OCI-LY1 (cell line): ENCODE data around the gene IFITM10.

Experiments used
- H2AFZ ChIP-seq: fragments of 200-600 bp; sonication (generic), shearing (Covaris generic); 2 replicates; pipeline ENCODE4 v1.6.0; 2014; ENCODE audit warnings: antibody characterized with exemption, mild to moderate bottlenecking, low read length
- H3F3A ChIP-seq: fragments of 200-600 bp; sonication (generic), shearing (Covaris generic); 2 replicates; pipeline ENCODE4 v1.6.0; 2014; ENCODE audit warnings: mild to moderate bottlenecking, antibody characterized with exemption, low read length, moderate library complexity; ENCODE audit not compliant: insufficient read depth
- H3K27ac ChIP-seq: fragments of 200-600 bp; sonication (generic); 2 replicates; pipeline ENCODE4 v1.5.1; 2014; ENCODE audit warnings: low read length, mixed run types, mild to moderate bottlenecking, low read depth; ENCODE audit not compliant: poor library complexity, severe bottlenecking
- H3K27me3 ChIP-seq: fragments of 200-600 bp; sonication (generic); 2 replicates; pipeline ENCODE4 v1.6.0; 2014; ENCODE audit warnings: antibody characterized with exemption, mild to moderate bottlenecking, low read length, moderate library complexity; ENCODE audit not compliant: insufficient read depth
- H3K36me3 ChIP-seq: fragments of 200-600 bp; sonication (generic); 2 replicates; pipeline ENCODE4 v1.6.1; 2014; ENCODE audit warnings: mild to moderate bottlenecking, antibody characterized with exemption, low read length, moderate library complexity, mixed read lengths; ENCODE audit not compliant: insufficient read depth
- H3K4me1 ChIP-seq: fragments of 200-600 bp; sonication (generic); 2 replicates; pipeline ENCODE4 v1.5.1; 2014; ENCODE audit warnings: mild to moderate bottlenecking, low read length, moderate library complexity; ENCODE audit not compliant: insufficient read depth, severe bottlenecking
- H3K4me2 ChIP-seq: fragments of 200-600 bp; sonication (generic), shearing (Covaris generic); 2 replicates; pipeline ENCODE4 v1.6.1; 2014; ENCODE audit warnings: low read length
- H3K4me3 ChIP-seq: fragments of 200-600 bp; sonication (generic); 2 replicates; pipeline ENCODE4 v1.5.1; 2014; ENCODE audit warnings: low read length, low read depth, mild to moderate bottlenecking, mixed read lengths; ENCODE audit not compliant: poor library complexity, severe bottlenecking
- H3K79me2 ChIP-seq: fragments of 200-600 bp; shearing (Covaris generic); 2 replicates; pipeline ENCODE4 v1.6.1; 2016; ENCODE audit warnings: mixed run types, low read length, mixed read lengths; ENCODE audit not compliant: insufficient read depth
- H3K9ac ChIP-seq: fragments of 200-600 bp; sonication (generic), shearing (Covaris generic); 2 replicates; pipeline ENCODE4 v1.6.1; 2014; ENCODE audit warnings: mild to moderate bottlenecking, low read length, mixed read lengths
- H3K9me2 ChIP-seq: fragments of 200-600 bp; sonication (generic), shearing (Covaris generic); 2 replicates; pipeline ENCODE4 v1.6.1; 2014; ENCODE audit warnings: low read depth, mild to moderate bottlenecking, low read length, mixed read lengths
- H3K9me3 ChIP-seq: fragments of 200-600 bp; shearing (Covaris generic); 2 replicates; pipeline ENCODE4 v1.6.1; 2014; ENCODE audit warnings: low read length, mixed read lengths
- H4K20me1 ChIP-seq: fragments of 200-600 bp; sonication (generic), shearing (Covaris generic); 2 replicates; pipeline ENCODE4 v1.6.0; 2016; ENCODE audit warnings: mild to moderate bottlenecking, low read length; ENCODE audit not compliant: insufficient read depth
- EZH2 ChIP-seq: fragments of 200-600 bp; sonication (generic), shearing (Covaris generic); IDR thresholded peaks from 2 replicates; pipeline ENCODE4 v1.8.0; 2017; ENCODE audit warnings: borderline replicate concordance, mixed run types, mild to moderate bottlenecking, antibody characterized with exemption, low read length, moderate library complexity, mixed read lengths
- TF ChIP-seq, protein P1 (sequence below): fragments of 200-600 bp; sonication (generic), shearing (Covaris generic); IDR thresholded peaks from 2 replicates; pipeline ENCODE4 v1.5.1; 2017; ENCODE audit warnings: mild to moderate bottlenecking, antibody characterized with exemption, low read length, moderate library complexity, mixed read lengths

IFITM10 gene

DNA sequence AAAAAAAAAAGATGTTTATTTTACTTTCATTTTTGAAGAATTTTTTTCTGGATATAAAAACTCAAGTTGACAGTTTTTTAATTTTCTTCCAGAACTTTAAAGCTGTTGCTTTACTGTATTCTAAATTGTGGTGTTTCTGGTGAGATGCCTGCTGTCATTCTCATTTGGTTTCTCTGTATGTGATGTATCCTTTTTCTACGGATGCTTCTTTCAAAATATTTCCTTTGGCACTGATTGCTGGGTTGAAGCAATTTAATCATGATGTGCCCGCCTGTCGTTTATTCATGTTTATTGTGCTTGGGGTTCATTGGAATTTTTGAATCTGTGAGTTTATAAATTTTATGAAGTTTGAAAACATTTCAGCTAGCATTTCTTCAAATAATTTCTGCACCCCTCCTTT, 42.7 kb upstream of the IFITM10 start:
- Histone ChIP-seq H3K27ac (no peak overlapping the region), H3F3A (no peaks in the 10 kb centered on the region)

DNA sequence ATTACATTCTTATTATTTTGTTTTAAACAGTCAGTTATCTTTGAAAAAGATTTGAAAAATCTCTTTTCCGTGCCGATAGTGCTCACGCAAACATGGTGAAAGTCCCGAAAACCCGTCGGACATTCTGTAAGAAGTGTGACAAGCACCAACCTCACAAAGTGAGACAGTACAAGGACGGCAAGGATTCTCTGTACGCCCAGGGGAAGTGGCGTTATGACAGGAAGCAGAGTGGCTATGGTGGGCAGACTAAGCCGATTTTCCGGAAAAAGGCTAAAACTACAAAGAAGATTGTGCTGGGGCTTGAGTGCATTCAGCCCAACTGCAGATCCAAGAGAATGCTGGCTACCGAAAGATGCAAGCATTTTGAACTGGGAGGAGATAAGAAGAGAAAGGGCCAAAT, 42.1 kb upstream of the IFITM10 start:
- no peaks in the 10 kb centered on the region for H4K20me1 ChIP-seq
- no peaks in the 10 kb centered on the region for H3K4me1 ChIP-seq
- no peak overlapping the region for H3K4me2 ChIP-seq

More for the DNA sequence above, 42.7 kb upstream of the IFITM10 start:
- no peak overlapping the region for H3K9ac ChIP-seq
- H3K4me1 ChIP-seq = no peaks in the 10 kb centered on the region
- no peak overlapping the region for H3K4me2 ChIP-seq
- H3K9me3 ChIP-seq = no peaks in the 10 kb centered on the region
- H3K36me3 ChIP-seq = no peaks in the 10 kb centered on the region
- TF ChIP-seq, protein P1, sequence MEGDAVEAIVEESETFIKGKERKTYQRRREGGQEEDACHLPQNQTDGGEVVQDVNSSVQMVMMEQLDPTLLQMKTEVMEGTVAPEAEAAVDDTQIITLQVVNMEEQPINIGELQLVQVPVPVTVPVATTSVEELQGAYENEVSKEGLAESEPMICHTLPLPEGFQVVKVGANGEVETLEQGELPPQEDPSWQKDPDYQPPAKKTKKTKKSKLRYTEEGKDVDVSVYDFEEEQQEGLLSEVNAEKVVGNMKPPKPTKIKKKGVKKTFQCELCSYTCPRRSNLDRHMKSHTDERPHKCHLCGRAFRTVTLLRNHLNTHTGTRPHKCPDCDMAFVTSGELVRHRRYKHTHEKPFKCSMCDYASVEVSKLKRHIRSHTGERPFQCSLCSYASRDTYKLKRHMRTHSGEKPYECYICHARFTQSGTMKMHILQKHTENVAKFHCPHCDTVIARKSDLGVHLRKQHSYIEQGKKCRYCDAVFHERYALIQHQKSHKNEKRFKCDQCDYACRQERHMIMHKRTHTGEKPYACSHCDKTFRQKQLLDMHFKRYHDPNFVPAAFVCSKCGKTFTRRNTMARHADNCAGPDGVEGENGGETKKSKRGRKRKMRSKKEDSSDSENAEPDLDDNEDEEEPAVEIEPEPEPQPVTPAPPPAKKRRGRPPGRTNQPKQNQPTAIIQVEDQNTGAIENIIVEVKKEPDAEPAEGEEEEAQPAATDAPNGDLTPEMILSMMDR = no peak
- no peak for TF ChIP-seq EZH2
- H2AFZ ChIP-seq = no peak overlapping the region
- no peaks in the 10 kb centered on the region for H3K9me2 ChIP-seq
- no peak overlapping the region for H3K4me3 ChIP-seq
- H4K20me1 ChIP-seq = no peaks in the 10 kb centered on the region
- no peaks in the 10 kb centered on the region; the same call in 1 of the 2 replicates for H3K27me3 ChIP-seq
- H3K79me2 ChIP-seq = no peaks in the 10 kb centered on the region

DNA sequence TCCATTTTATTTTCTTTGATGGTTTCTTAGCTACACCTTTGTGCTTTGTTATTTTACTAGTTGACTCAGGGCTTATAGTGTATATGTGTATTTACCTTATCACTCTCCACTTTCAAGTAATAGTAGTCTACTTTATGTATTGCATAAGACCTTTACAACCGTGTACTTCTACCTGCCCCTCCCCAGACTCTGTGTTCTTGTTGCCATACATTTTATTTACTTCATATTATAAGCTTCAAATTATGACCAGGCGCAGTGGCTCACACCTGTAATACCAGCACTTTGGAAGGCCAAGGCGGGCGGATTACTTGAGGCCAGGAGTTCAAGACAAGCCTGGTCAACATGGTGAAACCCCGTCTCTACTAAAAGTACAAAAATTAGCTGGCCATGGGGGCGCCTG, 41.5 kb upstream of the IFITM10 start:
- Histone ChIP-seq H4K20me1 (no peaks in the 10 kb centered on the region), H3F3A (no peaks in the 10 kb centered on the region), H3K79me2 (no peaks in the 10 kb centered on the region), H2AFZ (no peak overlapping the region), H3K36me3 (no peaks in the 10 kb centered on the region), H3K4me2 (no peak overlapping the region), H3K4me1 (no peaks in the 10 kb centered on the region), H3K9ac (no peak overlapping the region), H3K9me3 (no peaks in the 10 kb centered on the region), H3K27ac (no peak overlapping the region), H3K9me2 (no peaks in the 10 kb centered on the region), H3K4me3 (no peak overlapping the region), H3K27me3 (no peaks in the 10 kb centered on the region; the same call in 1 of the 2 replicates)
- TF ChIP-seq EZH2 = no peak
- TF ChIP-seq, protein P1 = no peak

More for the DNA sequence above, 42.1 kb upstream of the IFITM10 start:
- Histone ChIP-seq H3K9ac (no peak overlapping the region), H3K27me3 (no peaks in the 10 kb centered on the region; the same call in 1 of the 2 replicates), H3K9me3 (no peaks in the 10 kb centered on the region), H3K4me3 (no peak overlapping the region), H3K36me3 (no peaks in the 10 kb centered on the region), H3K9me2 (no peaks in the 10 kb centered on the region), H3F3A (no peaks in the 10 kb centered on the region), H3K79me2 (no peaks in the 10 kb centered on the region), H3K27ac (no peak overlapping the region), H2AFZ (no peak overlapping the region)
- TF ChIP-seq EZH2 = no peak
- TF ChIP-seq, protein P1 = no peak
